Neural crest cell (in vitro differentiated cells): Measurements from ENCODE around the gene USH1G. TPM values are rescaled to one million over a fixed set of nuclear protein-coding genes. Genes with fewer than 3 reads are reported as not detected.

Experiments used
- DNase-seq: peaks from one replicate; pipeline ENCODE4 v3.0.0; 2021; ENCODE audit warnings: low read depth, mixed read lengths, low spot score
- H3K27ac Mint-ChIP-seq: one replicate; pipeline ENCODE4 v1.8.0; 2021; ENCODE audit warnings: mild to moderate bottlenecking, mixed read lengths; ENCODE audit not compliant: unreplicated experiment
- H3K27me3 Mint-ChIP-seq: 2 replicates; pipeline ENCODE4 v1.8.0; 2021; ENCODE audit warnings: low read depth, mild to moderate bottlenecking, mixed read lengths
- H3K36me3 Mint-ChIP-seq: 2 replicates; pipeline ENCODE4 v1.8.0; 2021; ENCODE audit warnings: low read depth, mild to moderate bottlenecking, mixed read lengths
- H3K4me1 Mint-ChIP-seq: 2 replicates; pipeline ENCODE4 v1.8.0; 2021; ENCODE audit warnings: mixed read lengths
- H3K4me3 Mint-ChIP-seq: one replicate; pipeline ENCODE4 v1.8.0; 2021; ENCODE audit warnings: mild to moderate bottlenecking, mixed read lengths
- H3K9me3 Mint-ChIP-seq: 2 replicates; pipeline ENCODE4 v1.8.0; 2021; ENCODE audit warnings: mixed read lengths
- CTCF ChIP-seq: fragments of 200-600 bp; sonication (generic); conservative IDR thresholded peaks from 2 replicates; pipeline ENCODE4 v1.5.0; 2021; ENCODE audit warnings: antibody characterized with exemption, mild to moderate bottlenecking
- long read RNA-seq: library from polyadenylated mRNA; unstranded; transcript quantifications from one replicate; pipeline ENCODE4 v2.0.0, GENCODE V29; 2020
- total RNA-seq: library from RNA; stranded (reverse); gene quantifications from 2 replicates; pipeline ENCODE4 v1.2.1, GENCODE V29; 2021

The USH1G gene
- 0.14 TPM in 1 of 2 replicates, not detected in the other for total RNA-seq
- long read RNA-seq, result 0 reads

- Mint-ChIP-seq H3K27ac (no peak within 1 kb of the TSS), H3K4me3 (no peak within 1 kb of the TSS), H3K4me1 (no peaks in the 10 kb centered on the region), H3K9me3 (no peaks in the 10 kb centered on the region), H3K27me3 (peaks cover 71% of the 10 kb centered on the region), H3K36me3 (no peaks in the 10 kb centered on the region)
- no peak for DNase-seq
- no peak for TF ChIP-seq CTCF
Measured at GRCh38 chr17:74922694-74923537, at the start of gene USH1G. TSS of gene USH1G (minus strand) at chr17:74923255. CDS start at chr17:74923073, 182 bp downstream.

- H3K27me3 Mint-ChIP-seq, result peaks cover 52% of the 10 kb centered on the region
Measured at GRCh38 chr17:74972107-74972972, 49.3 kb upstream of the USH1G start, which contains the start of gene HID1. TSS of gene HID1 (minus strand) at chr17:74972759. CDS start at chr17:74972656, 103 bp downstream.

GRCh38 chr17:74971842-74972106 lies 48.7 kb upstream of the USH1G start:
- peaks cover 52% of the 10 kb centered on the region for H3K27me3 Mint-ChIP-seq
- DNase-seq, result no peak
- H3K27ac Mint-ChIP-seq, result no peak overlapping the region
- H3K9me3 Mint-ChIP-seq, result no peaks in the 10 kb centered on the region
- no peak for TF ChIP-seq CTCF
- peak overlapping the region; percentile 74 for H3K4me3 Mint-ChIP-seq
- peaks cover 5% of the 10 kb centered on the region for H3K4me1 Mint-ChIP-seq
- H3K36me3 Mint-ChIP-seq, result no peaks in the 10 kb centered on the region

More at GRCh38 chr17:74972107-74972972, 49.3 kb upstream of the USH1G start, which contains the start of gene HID1:
- peak; percentile 59 for DNase-seq
- TF ChIP-seq CTCF, result no peak
- Mint-ChIP-seq H3K36me3 (no peaks in the 10 kb centered on the region), H3K4me1 (peaks cover 5% of the 10 kb centered on the region), H3K4me3 (peak within 1 kb of the TSS; percentile 85), H3K9me3 (no peaks in the 10 kb centered on the region), H3K27ac (no peak within 1 kb of the TSS)

GRCh38 chr17:74971069-74971841 lies 48.2 kb upstream of the USH1G start:
- no peak for DNase-seq
- H3K27ac Mint-ChIP-seq, result no peak overlapping the region
- peak overlapping the region; percentile 74 for H3K4me3 Mint-ChIP-seq

More at GRCh38 chr17:74971069-74971841, 48.2 kb upstream of the USH1G start:
- no peaks in the 10 kb centered on the region for H3K36me3 Mint-ChIP-seq
- no peak for TF ChIP-seq CTCF
- H3K9me3 Mint-ChIP-seq, result no peaks in the 10 kb centered on the region
- H3K4me1 Mint-ChIP-seq, result peaks cover 5% of the 10 kb centered on the region
- H3K27me3 Mint-ChIP-seq, result peaks cover 52% of the 10 kb centered on the region
